Effector memory CD4-positive, alpha-beta T cell (primary cell): ENCODE results near the gene NLRC3.
A peak's percentile ranks its signal among the peaks of the same experiment; 100 is the strongest.
"Not testable (repeated sequence)": the region's sequence is repeated elsewhere in the genome, so short reads cannot be mapped to it uniquely, and the experiment has no call there.

Experiments used
- DNase-seq, 3 donors: peaks; one replicate each; pipeline ENCODE4 v3.0.0-alpha.2; 2020
- H3K27ac ChIP-seq: 2 replicates; pipeline ENCODE4 v1.7.0; 2013; ENCODE audit warnings: mild to moderate bottlenecking, low read length, moderate library complexity; ENCODE audit not compliant: insufficient read depth, poor library complexity, severe bottlenecking
- H3K27me3 ChIP-seq: replicated peaks from 2 replicates; pipeline ENCODE4 v1.7.0; 2013; ENCODE audit warnings: mild to moderate bottlenecking, low read length; ENCODE audit not compliant: insufficient read depth, control insufficient read depth, poor library complexity, severe bottlenecking
- H3K36me3 ChIP-seq: 2 replicates; pipeline ENCODE4 v1.7.0; 2013; ENCODE audit warnings: mild to moderate bottlenecking, low read length, moderate library complexity; ENCODE audit not compliant: control insufficient read depth, insufficient read depth
- H3K4me1 ChIP-seq: 2 replicates; pipeline ENCODE4 v1.7.0; 2013; ENCODE audit warnings: low read length, mild to moderate bottlenecking; ENCODE audit not compliant: control insufficient read depth, insufficient read depth, poor library complexity, severe bottlenecking
- H3K4me3 ChIP-seq: 2 replicates; pipeline ENCODE4 v1.7.0; 2013; ENCODE audit warnings: low read length, low read depth, mild to moderate bottlenecking; ENCODE audit not compliant: insufficient read depth, poor library complexity, severe bottlenecking
- H3K9me3 ChIP-seq: 2 replicates; pipeline ENCODE4 v1.7.0; 2013; ENCODE audit warnings: mild to moderate bottlenecking, low read length, moderate library complexity; ENCODE audit not compliant: control insufficient read depth

Gene NLRC3

GRCh38 chr16:3536271-3536731, 40.9 kb downstream of the NLRC3 start:
- H3K36me3 ChIP-seq: peaks cover 40% of the 10 kb centered on the region

GRCh38 chr16:3534126-3534525, 43.1 kb downstream of the NLRC3 start:
- H3K9me3 ChIP-seq: no peaks in the 10 kb centered on the region
- no peaks in the 10 kb centered on the region for H3K27me3 ChIP-seq
- peaks cover 37% of the 10 kb centered on the region for H3K36me3 ChIP-seq
- H3K4me3 ChIP-seq: no peak overlapping the region
- no peaks in the 10 kb centered on the region for H3K4me1 ChIP-seq
- no peak overlapping the region for H3K27ac ChIP-seq
- no peak for DNase-seq

More at GRCh38 chr16:3536271-3536731, 40.9 kb downstream of the NLRC3 start:
- no peak overlapping the region for H3K27ac ChIP-seq
- H3K4me3 ChIP-seq: no peak overlapping the region
- no peaks in the 10 kb centered on the region for H3K4me1 ChIP-seq
- DNase-seq: no peak
- H3K9me3 ChIP-seq: no peaks in the 10 kb centered on the region
- H3K27me3 ChIP-seq: no peaks in the 10 kb centered on the region

- peaks cover 34% of the 10 kb centered on the region for H3K36me3 ChIP-seq
- H3K27ac ChIP-seq: no peak overlapping the region
- no peaks in the 10 kb centered on the region for H3K4me1 ChIP-seq
Observed at GRCh38 chr16:3532741-3533140, 44.5 kb downstream of the NLRC3 start.

GRCh38 chr16:3530371-3530914, 46.8 kb downstream of the NLRC3 start:
- DNase-seq: no peak
- H3K4me1 ChIP-seq: no peaks in the 10 kb centered on the region
- H3K27ac ChIP-seq: no peak overlapping the region
- no peak overlapping the region for H3K4me3 ChIP-seq
- no peaks in the 10 kb centered on the region for H3K27me3 ChIP-seq
- no peaks in the 10 kb centered on the region for H3K9me3 ChIP-seq
- H3K36me3 ChIP-seq: peaks cover 28% of the 10 kb centered on the region

More at GRCh38 chr16:3532741-3533140, 44.5 kb downstream of the NLRC3 start:
- Histone ChIP-seq H3K9me3 (no peaks in the 10 kb centered on the region), H3K4me3 (no peak overlapping the region), H3K27me3 (no peaks in the 10 kb centered on the region)
- DNase-seq: no peak

- no peaks in the 10 kb centered on the region for H3K9me3 ChIP-seq
- DNase-seq: no peak
- H3K27me3 ChIP-seq: no peaks in the 10 kb centered on the region
- peaks cover 28% of the 10 kb centered on the region for H3K36me3 ChIP-seq
- no peak overlapping the region for H3K4me3 ChIP-seq
- H3K27ac ChIP-seq: no peak overlapping the region
- no peaks in the 10 kb centered on the region for H3K4me1 ChIP-seq
Observed at GRCh38 chr16:3529175-3529574, 48.0 kb downstream of the NLRC3 start.

GRCh38 chr16:3528406-3528805, 48.8 kb downstream of the NLRC3 start:
- H3K36me3 ChIP-seq: peaks cover 33% of the 10 kb centered on the region
- H3K4me3 ChIP-seq: no peak overlapping the region
- H3K27ac ChIP-seq: no peak overlapping the region
- no peaks in the 10 kb centered on the region for H3K27me3 ChIP-seq
- no peak for DNase-seq
- no peaks in the 10 kb centered on the region for H3K9me3 ChIP-seq
- H3K4me1 ChIP-seq: no peaks in the 10 kb centered on the region

GRCh38 chr16:3527216-3527829, 49.9 kb downstream of the NLRC3 start:
- peaks cover 28% of the 10 kb centered on the region for H3K36me3 ChIP-seq
- DNase-seq: peak in 1 of 3 donors; percentile 20

GRCh38 chr16:3525951-3526350, 51.3 kb downstream of the NLRC3 start:
- Histone ChIP-seq H3K9me3 (no peaks in the 10 kb centered on the region), H3K4me3 (no peak overlapping the region), H3K27me3 (no peaks in the 10 kb centered on the region), H3K36me3 (peaks cover 27% of the 10 kb centered on the region), H3K4me1 (no peaks in the 10 kb centered on the region), H3K27ac (no peak overlapping the region)
- DNase-seq: no peak

More at GRCh38 chr16:3527216-3527829, 49.9 kb downstream of the NLRC3 start:
- H3K9me3 ChIP-seq, H3K27me3 ChIP-seq, H3K4me3 ChIP-seq, H3K4me1 ChIP-seq, H3K27ac ChIP-seq: not testable (repeated sequence)

- Histone ChIP-seq H3K4me1 (no peaks in the 10 kb centered on the region), H3K4me3 (no peak overlapping the region), H3K9me3 (no peaks in the 10 kb centered on the region), H3K27me3 (no peaks in the 10 kb centered on the region), H3K36me3 (peaks cover 24% of the 10 kb centered on the region), H3K27ac (no peak overlapping the region)
- DNase-seq: no peak
Observed at GRCh38 chr16:3523281-3523680, 53.9 kb downstream of the NLRC3 start.

GRCh38 chr16:3520841-3521240, 56.4 kb downstream of the NLRC3 start:
- Histone ChIP-seq H3K27ac (no peak overlapping the region), H3K9me3 (no peaks in the 10 kb centered on the region), H3K36me3 (peaks cover 32% of the 10 kb centered on the region), H3K27me3 (no peaks in the 10 kb centered on the region), H3K4me3 (no peak overlapping the region), H3K4me1 (no peaks in the 10 kb centered on the region)
- DNase-seq: no peak
